Activated T-helper 1 cell treated with anti-CD3 and anti-CD28 coated beads, Interleukin-12 subunit alpha, Interleukin-12 subunit beta, Interleukin-2, Interleukin-4 antibody, amounts not matched to agents 30 ng/mL and 10 ng/mL and 1 ng/mL, durations not matched to agents 14 hours and 24 hours and 36 hours (primary cell): Measurements from ENCODE around the gene AGMO. TPM values are rescaled to one million over a fixed set of nuclear protein-coding genes. Genes with fewer than 3 reads are reported as not detected.

Experiments
- DNase-seq: peaks from one replicate; pipeline ENCODE4 v3.0.0; 2021; ENCODE audit warnings: low spot score
- H3K27ac Mint-ChIP-seq: one replicate; pipeline ENCODE4 v1.8.0; 2021; ENCODE audit warnings: mild to moderate bottlenecking, mixed read lengths
- H3K27me3 Mint-ChIP-seq: one replicate; pipeline ENCODE4 v1.8.0; 2022; ENCODE audit warnings: mild to moderate bottlenecking, moderate library complexity, mixed read lengths; ENCODE audit not compliant: insufficient read depth
- H3K36me3 Mint-ChIP-seq: one replicate; pipeline ENCODE4 v1.8.0; 2021; ENCODE audit warnings: low read depth, mixed read lengths
- H3K4me1 Mint-ChIP-seq: one replicate; pipeline ENCODE4 v1.8.0; 2021; ENCODE audit warnings: low read depth, mixed read lengths
- H3K4me3 Mint-ChIP-seq: one replicate; pipeline ENCODE4 v1.8.0; 2021; ENCODE audit warnings: mild to moderate bottlenecking, moderate library complexity, mixed read lengths
- H3K9me3 Mint-ChIP-seq: one replicate; pipeline ENCODE4 v1.8.0; 2021; ENCODE audit warnings: mixed read lengths
- intact Hi-C: fragments of 100-400 bp; cut with micrococcal nuclease; formaldehyde crosslinking; loops from one replicate; pipeline ENCODE4 v1.15.1; 2024
- total RNA-seq: library from RNA; stranded (reverse); gene quantifications from 2 replicates; pipeline ENCODE4 v1.2.3, GENCODE V29; 2022

Gene AGMO
- total RNA-seq, 1 donor from 2014 or later: not detected

DNA sequence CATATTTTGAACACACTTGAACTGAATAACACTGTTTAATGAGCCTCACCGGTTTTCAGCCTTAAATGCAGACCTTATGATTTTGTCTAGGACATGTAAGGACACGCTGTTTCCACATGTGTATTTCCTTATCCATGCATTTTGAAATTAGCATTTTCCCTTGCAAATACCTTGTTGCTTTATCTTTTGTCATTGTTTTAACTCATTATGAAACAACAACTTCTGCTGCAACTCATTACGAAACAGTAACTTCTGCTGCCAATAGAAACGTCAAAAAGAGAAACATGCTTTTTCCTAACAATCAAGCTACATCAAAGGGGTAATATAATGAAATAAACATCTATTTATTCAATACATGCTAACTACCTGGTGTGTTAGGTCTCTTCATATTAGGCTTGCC, 322.0 kb downstream of the AGMO start:
- Mint-ChIP-seq H3K4me1 (no peaks in the 10 kb centered on the region), H3K4me3 (no peak overlapping the region), H3K36me3 (no peaks in the 10 kb centered on the region), H3K9me3 (no peaks in the 10 kb centered on the region), H3K27me3 (no peaks in the 10 kb centered on the region), H3K27ac (no peak overlapping the region)
- DNase-seq: no peak
- intact Hi-C loops: no loop called here

DNA sequence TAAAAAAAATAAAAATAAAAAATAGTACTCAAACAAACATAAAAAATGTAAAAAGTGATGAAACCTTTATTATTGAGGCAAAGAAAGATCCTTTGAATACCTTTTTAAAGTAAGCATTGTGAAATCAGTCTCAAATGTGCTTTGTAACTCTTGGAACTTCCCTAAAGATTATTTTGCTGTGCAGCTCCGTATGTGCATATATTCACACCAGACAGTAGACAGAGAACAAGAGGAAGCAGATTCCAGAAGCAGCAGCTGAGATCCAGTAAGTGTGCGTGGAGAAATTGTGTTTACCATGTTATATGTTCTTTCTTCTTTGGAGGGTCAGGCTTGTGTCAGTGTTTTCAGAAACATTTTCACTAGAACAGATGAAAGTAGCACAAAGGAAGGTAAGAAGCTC, 324.9 kb downstream of the AGMO start:
- intact Hi-C loops: no loop called here
- H3K4me3 Mint-ChIP-seq: no peak overlapping the region
- no peaks in the 10 kb centered on the region for H3K27me3 Mint-ChIP-seq
- no peak for DNase-seq
- H3K36me3 Mint-ChIP-seq: no peaks in the 10 kb centered on the region
- H3K4me1 Mint-ChIP-seq: no peaks in the 10 kb centered on the region
- peaks cover 13% of the 10 kb centered on the region for H3K9me3 Mint-ChIP-seq
- H3K27ac Mint-ChIP-seq: no peak overlapping the region

DNA sequence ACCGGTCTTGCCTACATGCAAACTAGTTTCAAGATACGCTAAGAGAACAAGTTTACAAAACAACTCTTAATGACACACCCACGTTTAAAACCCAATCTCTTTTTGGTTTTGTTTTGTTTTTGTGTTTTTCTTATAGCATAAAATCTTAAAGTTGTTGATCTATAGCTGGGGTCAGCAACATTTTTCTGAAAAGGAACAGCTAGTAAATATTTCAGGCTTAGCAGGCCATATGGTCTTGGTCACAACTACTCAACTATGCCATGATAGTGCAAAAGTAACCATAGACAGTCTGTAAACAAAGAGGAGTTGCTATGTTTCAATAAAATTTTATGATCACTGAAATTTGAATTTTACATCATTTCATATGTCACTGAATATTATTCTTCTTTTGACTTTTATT, 327.4 kb downstream of the AGMO start:
- peaks cover 14% of the 10 kb centered on the region for H3K9me3 Mint-ChIP-seq
- no peak overlapping the region for H3K4me3 Mint-ChIP-seq
- intact Hi-C loops: no loop called here
- no peaks in the 10 kb centered on the region for H3K27me3 Mint-ChIP-seq
- no peak for DNase-seq
- no peak overlapping the region for H3K27ac Mint-ChIP-seq
- H3K36me3 Mint-ChIP-seq: no peaks in the 10 kb centered on the region
- H3K4me1 Mint-ChIP-seq: no peaks in the 10 kb centered on the region

DNA sequence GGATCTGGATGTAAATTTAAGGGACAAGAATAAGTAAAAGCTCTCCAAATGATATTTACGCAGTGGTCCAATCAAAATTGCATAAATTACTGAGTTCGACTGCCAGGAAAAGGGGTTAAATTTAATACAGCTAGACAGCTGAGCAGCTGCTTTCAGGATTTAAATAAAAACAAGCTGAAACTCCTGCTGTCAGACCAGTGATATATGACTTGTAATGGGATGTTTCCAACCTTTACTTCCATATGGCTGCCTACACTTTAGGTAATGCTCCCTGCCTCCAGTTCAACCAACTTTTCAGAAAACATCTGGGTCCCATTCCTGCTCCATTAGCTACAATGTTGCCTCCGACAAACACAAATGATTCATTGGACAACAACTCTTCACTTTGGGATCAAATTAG, 333.0 kb downstream of the AGMO start:
- DNase-seq: no peak
- Mint-ChIP-seq H3K4me3 (no peak overlapping the region), H3K36me3 (no peaks in the 10 kb centered on the region), H3K27me3 (no peaks in the 10 kb centered on the region), H3K27ac (no peak overlapping the region), H3K4me1 (no peaks in the 10 kb centered on the region), H3K9me3 (peaks cover 25% of the 10 kb centered on the region)
- intact Hi-C loops: no loop called here

DNA sequence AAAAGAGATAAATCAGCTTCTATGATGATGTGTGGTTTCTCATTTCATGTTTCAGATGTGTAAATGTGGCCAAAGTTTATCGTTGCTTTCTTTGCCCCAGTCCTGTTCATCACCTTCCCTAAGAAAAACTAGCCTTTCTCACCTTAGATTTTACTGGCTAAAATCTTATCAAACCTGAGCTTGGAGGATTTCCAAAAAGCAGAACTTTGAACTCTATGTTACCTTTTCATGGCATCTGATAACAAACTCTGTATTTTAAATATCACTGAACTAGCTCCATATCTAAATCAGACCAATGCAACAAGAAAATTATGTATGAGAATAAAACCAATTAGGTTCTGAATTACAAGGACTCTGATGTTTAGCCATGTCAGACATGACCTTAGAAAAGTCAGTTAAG, 335.8 kb downstream of the AGMO start:
- no peaks in the 10 kb centered on the region for H3K36me3 Mint-ChIP-seq
- no peaks in the 10 kb centered on the region for H3K4me1 Mint-ChIP-seq
- intact Hi-C loops: no loop called here
- peaks cover 15% of the 10 kb centered on the region for H3K9me3 Mint-ChIP-seq
- DNase-seq: no peak
- no peak overlapping the region for H3K4me3 Mint-ChIP-seq
- H3K27ac Mint-ChIP-seq: no peak overlapping the region
- H3K27me3 Mint-ChIP-seq: no peaks in the 10 kb centered on the region

DNA sequence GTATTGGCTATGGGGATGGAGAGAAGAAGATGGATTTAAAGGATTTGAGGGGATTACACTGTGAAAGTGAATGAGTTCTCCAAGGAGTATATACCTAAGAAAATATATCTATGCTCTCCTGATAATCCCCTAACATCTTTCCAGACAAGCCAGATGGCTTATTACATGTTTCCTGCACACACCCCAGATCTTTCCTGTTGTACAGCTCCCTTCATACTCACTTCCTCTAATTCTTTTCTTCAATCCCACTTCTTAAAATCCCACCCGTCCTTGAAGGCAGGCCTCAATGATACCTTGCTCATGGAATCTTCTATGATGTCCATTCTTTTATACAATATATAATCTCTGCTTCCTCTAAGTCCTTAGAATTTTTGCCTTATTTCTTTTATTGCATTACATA, 342.1 kb downstream of the AGMO start:
- no peaks in the 10 kb centered on the region for H3K4me1 Mint-ChIP-seq
- H3K9me3 Mint-ChIP-seq: no peaks in the 10 kb centered on the region
- intact Hi-C loops: no loop called here
- no peak overlapping the region for H3K27ac Mint-ChIP-seq
- H3K36me3 Mint-ChIP-seq: no peaks in the 10 kb centered on the region
- no peak for DNase-seq
- no peaks in the 10 kb centered on the region for H3K27me3 Mint-ChIP-seq
- no peak overlapping the region for H3K4me3 Mint-ChIP-seq

DNA sequence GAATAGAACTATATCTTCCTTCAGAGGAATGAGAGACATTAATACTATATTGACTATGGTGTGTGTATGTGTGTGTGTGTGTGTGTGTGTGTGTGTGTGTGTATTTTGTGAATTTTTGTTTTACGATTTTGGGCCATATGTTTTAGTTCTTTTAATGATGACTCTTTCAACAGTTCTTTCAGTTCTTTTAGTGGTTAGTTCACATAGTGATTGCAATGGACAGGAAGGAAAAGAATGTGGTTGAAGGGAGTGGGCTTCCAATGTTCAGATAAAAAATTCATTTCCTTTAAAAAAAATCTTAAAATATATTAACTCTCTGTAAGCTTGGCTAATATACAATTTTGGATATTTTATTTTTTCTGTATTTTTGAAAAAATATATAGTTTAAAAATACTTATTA, 343.6 kb downstream of the AGMO start:
- no peaks in the 10 kb centered on the region for H3K4me1 Mint-ChIP-seq
- no peaks in the 10 kb centered on the region for H3K9me3 Mint-ChIP-seq
- no peaks in the 10 kb centered on the region for H3K27me3 Mint-ChIP-seq
- no peak for DNase-seq
- H3K36me3 Mint-ChIP-seq: no peaks in the 10 kb centered on the region
- H3K27ac Mint-ChIP-seq: no peak overlapping the region
- intact Hi-C loops: no loop called here
- H3K4me3 Mint-ChIP-seq: no peak overlapping the region

DNA sequence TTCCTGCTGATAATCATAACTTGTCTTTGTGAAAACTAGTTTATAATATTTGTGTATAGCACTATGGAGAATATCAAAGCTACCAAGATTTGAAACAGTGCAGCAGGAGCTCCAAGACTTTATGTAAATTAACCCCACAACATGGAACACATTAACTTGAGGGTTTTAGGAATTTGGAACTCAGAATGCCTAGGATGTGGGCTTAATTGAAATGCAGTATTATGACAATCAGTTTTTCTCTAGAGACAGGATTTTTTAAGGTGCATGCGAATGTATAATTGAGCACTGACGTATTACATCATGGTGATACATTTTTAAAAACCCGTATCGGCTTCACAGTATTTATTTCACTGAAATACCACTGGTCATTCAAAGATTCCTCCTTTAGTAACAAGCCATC, 346.2 kb downstream of the AGMO start:
- Mint-ChIP-seq H3K27me3 (no peaks in the 10 kb centered on the region), H3K9me3 (no peaks in the 10 kb centered on the region), H3K4me3 (no peak overlapping the region), H3K27ac (no peak overlapping the region), H3K36me3 (no peaks in the 10 kb centered on the region), H3K4me1 (no peaks in the 10 kb centered on the region)
- no peak for DNase-seq
- intact Hi-C loops: no loop called here

DNA sequence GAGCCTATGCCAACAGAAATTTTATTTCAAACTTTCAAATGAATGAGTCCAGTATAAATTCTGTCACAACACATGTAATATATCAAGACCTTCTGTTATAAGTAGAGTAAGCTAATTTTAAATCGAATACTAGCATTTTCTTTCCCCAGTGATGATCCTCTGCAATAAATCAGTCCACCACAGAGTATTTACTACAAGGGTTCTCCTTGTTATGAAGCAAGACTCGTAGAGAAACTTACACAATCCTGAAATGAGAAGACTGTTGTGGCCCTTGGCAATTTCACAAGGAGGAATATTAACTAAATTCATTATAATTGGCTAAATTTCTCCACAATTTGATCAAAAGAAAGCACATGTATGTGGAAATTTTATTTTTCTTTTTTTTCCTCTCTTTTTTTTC, 346.8 kb downstream of the AGMO start:
- no peak for DNase-seq
- Mint-ChIP-seq H3K27me3 (no peaks in the 10 kb centered on the region), H3K36me3 (no peaks in the 10 kb centered on the region), H3K4me3 (no peak overlapping the region), H3K27ac (no peak overlapping the region), H3K9me3 (no peaks in the 10 kb centered on the region), H3K4me1 (no peaks in the 10 kb centered on the region)
- intact Hi-C loops: no loop called here

DNA sequence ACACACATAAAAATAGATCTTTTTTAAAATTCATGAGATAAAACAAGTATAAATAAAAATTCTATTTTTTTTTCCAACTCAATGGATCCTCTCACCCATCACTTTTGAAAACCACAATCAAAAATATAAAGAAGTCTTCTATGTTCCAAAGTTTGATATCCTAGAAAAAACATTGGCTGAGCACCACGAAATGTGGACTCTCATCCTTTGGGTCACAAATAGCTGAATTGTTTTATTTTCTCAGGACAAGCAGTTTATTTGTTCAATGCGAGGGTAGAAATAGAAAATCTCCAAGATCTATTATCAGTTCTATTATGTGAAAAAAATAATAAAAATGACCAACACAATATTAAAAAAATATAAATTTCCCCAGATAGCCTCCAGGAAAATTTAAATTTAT, 348.7 kb downstream of the AGMO start:
- Mint-ChIP-seq H3K36me3 (no peaks in the 10 kb centered on the region), H3K27ac (no peak overlapping the region), H3K4me1 (no peaks in the 10 kb centered on the region), H3K27me3 (no peaks in the 10 kb centered on the region), H3K9me3 (no peaks in the 10 kb centered on the region), H3K4me3 (no peak overlapping the region)
- intact Hi-C loops: no loop called here
- no peak for DNase-seq

DNA sequence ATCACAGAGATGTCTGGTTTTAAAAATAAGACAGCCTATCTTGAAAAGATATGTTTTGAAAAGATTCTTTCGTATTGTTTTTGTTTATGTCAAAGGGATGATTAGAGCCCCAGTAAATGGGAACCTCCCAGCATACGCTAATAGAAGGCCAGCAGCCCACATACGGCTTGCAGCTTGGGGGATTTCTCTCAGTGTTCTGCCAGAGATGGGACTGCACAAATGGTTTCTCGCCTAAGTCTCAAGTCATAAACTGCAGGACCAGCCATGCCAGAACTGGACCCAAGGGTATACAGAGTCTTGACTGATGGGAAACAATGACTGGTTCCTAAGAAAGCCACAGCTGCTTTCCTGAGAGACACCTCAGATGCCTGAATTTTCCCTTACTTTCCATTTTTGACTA, 352.4 kb downstream of the AGMO start:
- no peak for DNase-seq
- Mint-ChIP-seq H3K9me3 (no peaks in the 10 kb centered on the region), H3K27ac (no peak overlapping the region), H3K27me3 (no peaks in the 10 kb centered on the region), H3K4me1 (no peaks in the 10 kb centered on the region), H3K36me3 (no peaks in the 10 kb centered on the region), H3K4me3 (no peak overlapping the region)
- intact Hi-C loops: no loop called here

DNA sequence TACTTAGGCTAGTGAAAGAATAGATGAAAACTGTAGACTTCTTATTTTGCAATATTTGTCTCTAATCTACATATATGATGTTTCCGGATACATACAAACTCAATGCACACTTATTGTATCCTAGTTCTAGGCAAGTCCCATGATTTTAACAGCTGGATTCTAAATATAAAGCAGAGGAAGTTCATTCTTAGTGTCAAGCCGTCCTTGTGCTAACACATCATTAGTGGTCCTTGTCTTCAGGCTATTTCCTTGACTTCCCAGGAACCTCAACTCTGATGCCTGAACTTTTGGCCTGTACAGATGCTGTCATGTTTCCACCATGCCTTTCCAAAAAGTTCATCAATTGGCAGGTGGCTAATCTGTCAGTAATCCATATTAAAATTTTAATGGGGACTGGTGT, 357.4 kb downstream of the AGMO start:
- no peaks in the 10 kb centered on the region for H3K36me3 Mint-ChIP-seq
- no peak overlapping the region for H3K27ac Mint-ChIP-seq
- no peaks in the 10 kb centered on the region for H3K4me1 Mint-ChIP-seq
- no peak overlapping the region for H3K4me3 Mint-ChIP-seq
- no peak for DNase-seq
- H3K9me3 Mint-ChIP-seq: no peaks in the 10 kb centered on the region
- intact Hi-C loops: no loop called here
- no peaks in the 10 kb centered on the region for H3K27me3 Mint-ChIP-seq

DNA sequence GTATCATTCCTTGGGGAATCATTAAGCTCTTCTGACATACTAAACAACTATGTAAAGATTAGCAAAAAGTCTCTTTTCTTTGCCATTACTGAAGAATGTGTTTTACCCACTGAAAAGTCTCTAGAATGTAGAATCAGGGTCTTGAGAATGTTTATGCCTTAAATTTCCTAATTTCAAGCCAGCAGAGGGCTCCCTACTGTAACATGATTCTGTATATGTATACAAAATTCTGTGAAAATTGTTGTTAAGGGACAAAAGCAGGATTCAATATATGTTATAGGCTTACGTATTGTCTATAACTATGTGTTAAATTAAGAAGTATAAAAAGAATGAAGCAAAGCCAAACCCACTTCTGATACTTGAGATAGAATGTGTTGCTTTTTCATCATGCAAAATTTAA, 362.3 kb downstream of the AGMO start:
- Mint-ChIP-seq H3K27ac (no peak overlapping the region), H3K4me1 (no peaks in the 10 kb centered on the region), H3K9me3 (no peaks in the 10 kb centered on the region), H3K27me3 (no peaks in the 10 kb centered on the region), H3K36me3 (no peaks in the 10 kb centered on the region), H3K4me3 (no peak overlapping the region)
- intact Hi-C loops: no loop called here
- no peak for DNase-seq

DNA sequence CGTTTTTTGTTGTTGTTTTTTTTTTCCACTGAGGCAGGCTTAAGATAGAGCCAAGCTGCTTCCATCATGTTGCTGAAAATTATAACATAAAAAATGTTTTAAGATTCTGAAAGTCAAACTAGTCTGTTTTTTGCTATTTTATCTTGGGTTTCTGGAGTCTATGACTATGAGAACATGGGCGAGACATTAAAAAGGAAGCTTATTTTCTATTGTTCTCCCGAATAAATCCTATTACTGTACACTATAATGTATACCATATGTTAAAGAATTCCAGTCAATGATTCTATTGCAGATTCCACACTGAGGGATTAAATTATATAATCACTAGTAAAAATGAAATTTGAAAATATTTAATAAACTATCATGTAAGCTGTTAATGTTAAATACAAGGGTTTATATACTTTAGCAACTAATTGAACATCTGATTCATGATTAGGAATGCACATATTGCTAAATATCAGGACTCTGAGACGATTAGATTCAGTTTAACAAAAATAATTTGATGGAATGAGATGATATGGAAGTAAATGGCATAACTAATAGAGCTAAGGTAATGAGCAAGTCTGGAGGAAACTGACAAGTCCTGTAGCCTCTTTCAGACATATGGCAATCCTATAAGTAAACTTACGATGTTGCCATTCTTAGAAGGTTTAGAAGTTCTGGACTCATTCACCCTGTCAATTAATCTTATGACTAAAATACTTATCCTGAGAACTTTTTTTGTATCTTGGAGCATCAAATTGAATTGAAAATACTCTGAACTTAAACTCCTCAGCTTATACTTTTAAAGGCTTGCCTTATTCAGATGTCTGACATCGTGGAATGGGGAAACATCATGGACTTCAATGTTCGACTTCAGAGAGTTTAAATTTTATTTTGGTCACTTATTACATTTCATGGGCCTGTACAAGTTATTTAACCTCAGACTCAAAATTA, 364.5 kb downstream of the AGMO start:
- H3K4me3 Mint-ChIP-seq: no peak overlapping the region
- intact Hi-C loops: no loop called here
- no peaks in the 10 kb centered on the region for H3K9me3 Mint-ChIP-seq

More for the DNA sequence above, 364.5 kb downstream of the AGMO start:
- no peaks in the 10 kb centered on the region for H3K4me1 Mint-ChIP-seq
- no peaks in the 10 kb centered on the region for H3K27me3 Mint-ChIP-seq
- DNase-seq: no peak
- no peaks in the 10 kb centered on the region for H3K36me3 Mint-ChIP-seq
- H3K27ac Mint-ChIP-seq: no peak overlapping the region
